GM10266 (cell line): ENCODE data around the gene BTBD10.

ENCODE experiments used
- DNase-seq: peaks from one replicate; pipeline ENCODE4 v3.0.0; 2012; ENCODE audit errors: extremely low spot score
- TF ChIP-seq, protein P1 (sequence below): IDR thresholded peaks from 2 replicates; pipeline ENCODE4 v1.5.1; 2012; ENCODE audit warnings: mild to moderate bottlenecking, low read depth; ENCODE audit not compliant: control insufficient read depth, insufficient read depth; ENCODE audit errors: missing control alignments

Gene BTBD10

DNA sequence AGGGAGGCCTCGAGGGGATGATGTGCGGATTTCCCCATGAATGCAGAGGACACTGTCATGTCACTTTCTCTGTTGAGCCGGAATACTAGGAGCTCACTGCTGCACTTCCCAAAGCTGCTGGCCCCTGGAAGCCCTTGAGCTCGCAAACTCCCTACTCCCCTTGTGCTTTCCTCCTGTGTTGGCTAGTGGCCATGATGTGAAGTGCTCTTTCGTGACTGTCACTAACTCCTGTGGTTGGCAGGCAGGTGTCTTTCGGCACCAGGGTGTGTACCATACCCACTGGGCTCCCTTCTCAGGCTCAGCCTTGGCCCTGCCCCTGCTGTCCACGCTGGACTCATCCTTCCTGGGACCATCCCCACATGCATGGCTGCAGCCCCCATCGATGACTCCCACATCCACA lies 86.2 kb downstream of the BTBD10 start:
- no peak for DNase-seq
- TF ChIP-seq, protein P1, sequence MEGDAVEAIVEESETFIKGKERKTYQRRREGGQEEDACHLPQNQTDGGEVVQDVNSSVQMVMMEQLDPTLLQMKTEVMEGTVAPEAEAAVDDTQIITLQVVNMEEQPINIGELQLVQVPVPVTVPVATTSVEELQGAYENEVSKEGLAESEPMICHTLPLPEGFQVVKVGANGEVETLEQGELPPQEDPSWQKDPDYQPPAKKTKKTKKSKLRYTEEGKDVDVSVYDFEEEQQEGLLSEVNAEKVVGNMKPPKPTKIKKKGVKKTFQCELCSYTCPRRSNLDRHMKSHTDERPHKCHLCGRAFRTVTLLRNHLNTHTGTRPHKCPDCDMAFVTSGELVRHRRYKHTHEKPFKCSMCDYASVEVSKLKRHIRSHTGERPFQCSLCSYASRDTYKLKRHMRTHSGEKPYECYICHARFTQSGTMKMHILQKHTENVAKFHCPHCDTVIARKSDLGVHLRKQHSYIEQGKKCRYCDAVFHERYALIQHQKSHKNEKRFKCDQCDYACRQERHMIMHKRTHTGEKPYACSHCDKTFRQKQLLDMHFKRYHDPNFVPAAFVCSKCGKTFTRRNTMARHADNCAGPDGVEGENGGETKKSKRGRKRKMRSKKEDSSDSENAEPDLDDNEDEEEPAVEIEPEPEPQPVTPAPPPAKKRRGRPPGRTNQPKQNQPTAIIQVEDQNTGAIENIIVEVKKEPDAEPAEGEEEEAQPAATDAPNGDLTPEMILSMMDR = no peak

DNA sequence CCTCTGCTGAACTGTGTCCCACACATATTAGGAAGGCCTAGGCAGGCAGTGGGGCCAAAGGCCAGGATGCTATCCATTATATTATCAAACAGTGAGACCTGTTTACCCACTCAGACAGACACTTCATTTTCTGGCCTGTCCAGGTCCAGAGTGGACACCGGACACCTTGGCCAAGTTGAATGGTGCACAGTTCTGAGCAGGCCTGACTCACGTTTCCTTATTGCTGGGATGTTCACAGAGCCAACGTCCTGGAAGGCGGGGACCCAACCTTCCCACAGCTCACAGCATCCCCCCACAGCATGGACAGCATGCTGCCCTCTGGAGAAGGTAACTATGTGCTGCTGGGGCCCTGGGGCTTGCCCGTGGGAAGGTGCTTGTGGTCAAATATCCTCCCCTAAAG lies 86.6 kb downstream of the BTBD10 start:
- TF ChIP-seq, protein P1 = no peak
- no peak for DNase-seq

DNA sequence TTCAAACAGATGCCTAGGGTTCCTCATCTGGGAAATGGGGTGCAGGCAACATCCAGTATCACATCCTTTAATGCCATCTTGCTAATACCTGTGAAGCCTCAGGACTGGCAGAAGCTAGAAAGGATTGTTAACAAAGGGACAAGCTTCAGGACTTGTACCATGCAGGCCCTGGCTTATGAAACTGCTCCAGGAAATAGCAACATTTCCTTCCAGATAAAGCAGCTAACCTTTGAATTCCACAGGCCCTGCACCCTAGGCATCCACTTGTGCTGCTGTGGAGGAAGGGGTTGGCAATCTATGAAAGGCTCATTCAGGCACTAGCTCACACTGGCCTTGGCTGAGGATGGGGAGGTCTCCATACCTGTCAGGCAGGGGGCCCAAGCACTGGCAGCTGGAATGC lies 87.2 kb downstream of the BTBD10 start:
- DNase-seq = no peak
- TF ChIP-seq, protein P1 = no peak

DNA sequence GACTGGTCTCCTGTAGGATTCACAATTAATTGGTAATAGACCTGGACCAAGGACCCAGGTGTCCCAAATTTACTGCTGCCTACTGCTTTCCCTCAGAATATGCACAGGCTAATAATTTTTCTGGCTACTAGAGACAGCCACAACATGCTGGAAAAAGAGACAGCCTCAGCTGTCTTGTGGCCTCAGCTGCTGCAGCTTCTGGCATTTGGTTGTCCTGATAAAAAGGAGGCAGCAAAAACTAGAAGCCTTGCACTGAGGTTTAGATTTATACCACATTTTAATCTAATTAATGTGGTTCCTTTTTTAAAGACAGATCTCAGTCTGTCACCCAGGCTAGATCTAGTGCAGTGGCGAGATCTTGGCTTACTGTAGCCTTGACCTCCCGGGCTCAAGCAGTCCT lies 89.8 kb downstream of the BTBD10 start:
- no peak for DNase-seq
- TF ChIP-seq, protein P1 = no peak

DNA sequence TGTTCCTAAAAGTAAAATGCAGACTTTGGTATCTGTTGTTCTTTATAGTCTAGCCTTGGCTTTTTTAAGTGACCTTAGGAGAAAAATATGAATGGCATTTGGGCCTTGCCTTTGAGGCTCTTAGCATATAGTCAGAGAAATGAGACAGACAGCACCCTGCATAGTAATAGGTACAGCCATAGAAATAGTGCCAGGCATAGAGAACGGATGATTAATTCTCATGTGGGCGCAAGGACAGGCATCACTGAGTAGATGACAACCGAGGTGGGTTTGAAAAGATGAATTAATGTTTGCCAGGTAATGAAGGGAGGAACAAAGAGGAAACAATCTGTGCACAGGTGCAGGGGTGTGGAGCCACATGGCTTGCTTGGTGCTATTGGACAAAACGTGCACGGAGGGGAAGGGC lies 95.0 kb downstream of the BTBD10 start:
- TF ChIP-seq, protein P1 = no peak
- no peak for DNase-seq

DNA sequence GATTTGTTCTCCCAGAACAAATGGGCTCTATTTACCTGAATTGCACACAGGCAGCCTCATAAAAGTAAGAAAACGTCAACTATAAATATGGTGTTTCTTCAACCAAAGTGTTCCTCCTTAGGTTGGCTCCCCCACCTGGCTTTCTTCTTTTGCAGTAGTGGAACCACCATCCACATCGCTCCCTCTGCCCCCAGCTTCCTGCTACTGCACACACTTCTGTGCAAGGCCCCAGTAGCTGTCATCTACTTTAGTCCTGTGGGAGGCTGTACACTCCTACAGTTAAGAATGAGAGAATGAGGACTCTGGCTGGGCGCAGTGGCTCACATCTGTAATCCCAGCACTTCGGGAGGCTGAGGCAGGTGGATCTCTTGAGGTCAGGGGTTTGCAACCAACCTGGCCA lies 95.9 kb downstream of the BTBD10 start:
- TF ChIP-seq, protein P1 = no peak
- DNase-seq = no peak

DNA sequence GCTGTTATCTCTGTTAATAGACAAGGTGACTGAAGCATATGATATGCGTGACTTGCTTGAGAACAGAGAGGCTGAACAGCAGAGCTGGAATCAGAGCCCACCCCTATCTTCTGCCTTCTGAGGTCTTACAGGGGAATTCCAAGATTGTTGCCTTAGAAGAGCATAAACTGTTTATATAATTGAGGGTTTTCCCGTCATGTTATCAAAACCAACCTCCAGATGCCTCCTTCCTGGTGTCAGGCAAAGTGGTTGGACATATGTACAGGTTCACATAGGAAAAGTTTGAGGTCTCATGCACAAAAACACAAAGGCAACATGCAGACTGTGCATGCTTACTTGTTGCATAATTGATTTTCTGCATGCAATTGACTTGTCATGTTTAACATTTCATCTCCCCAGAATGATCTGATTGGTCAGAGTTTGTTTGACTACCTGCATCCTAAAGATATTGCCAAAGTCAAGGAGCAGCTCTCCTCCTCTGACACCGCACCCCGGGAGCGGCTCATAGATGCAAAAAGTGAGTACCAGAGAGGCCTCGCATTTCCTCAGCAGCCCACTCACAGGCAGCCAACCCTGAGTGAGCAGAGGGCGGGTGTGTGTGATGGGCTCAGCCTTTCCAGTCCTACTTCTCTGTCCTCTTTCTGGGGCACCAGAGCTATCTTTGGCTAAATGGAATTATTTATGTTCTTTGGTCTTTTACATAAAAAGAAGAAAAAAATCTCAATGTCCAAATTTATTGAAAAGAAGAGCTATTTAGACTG lies 96.6 kb downstream of the BTBD10 start:
- no peak for DNase-seq
- TF ChIP-seq, protein P1 = no peak
